WTC11 (cell line): ENCODE data around the gene UBL3. TPM values are rescaled to one million over a fixed set of nuclear protein-coding genes. Genes with fewer than 3 reads are reported as not detected.

ENCODE experiments used
- ATAC-seq: fragments of 200-7000 bp; cut with Tn5 transposase; 2 replicates; pipeline ENCODE4 v1.10.0; 2021; ENCODE audit warnings: mild to moderate bottlenecking, moderate library complexity
- CTCF ChIA-PET: fragments of 300-600 bp; sonication (Branson Sonifier 250); formaldehyde crosslinking; loops from one replicate; lab custom pipeline; 2021; ENCODE audit warnings: antibody characterized with exemption; lab: Charles Lee
- POLR2A ChIA-PET: fragments of 350-600 bp; sonication (Branson Sonifier 250); formaldehyde crosslinking; loops from one replicate; lab custom pipeline; 2021; ENCODE audit warnings: antibody characterized with exemption; lab: Charles Lee
- DNase-seq: peaks from one replicate; pipeline ENCODE4 v3.0.0; 2021; ENCODE audit warnings: low spot score
- H3K27ac Mint-ChIP-seq: 2 replicates; pipeline ENCODE4 v1.8.0; 2021; ENCODE audit warnings: mixed read lengths
- H3K27me3 Mint-ChIP-seq: 2 replicates; pipeline ENCODE4 v1.8.0; 2021; ENCODE audit warnings: low read depth, mild to moderate bottlenecking, moderate library complexity, mixed read lengths
- H3K36me3 Mint-ChIP-seq: 2 replicates; pipeline ENCODE4 v1.8.0; 2021; ENCODE audit warnings: mixed read lengths
- H3K4me1 Mint-ChIP-seq: 2 replicates; pipeline ENCODE4 v1.8.0; 2022; ENCODE audit warnings: mixed read lengths
- H3K4me3 Mint-ChIP-seq: 2 replicates; pipeline ENCODE4 v1.8.0; 2021; ENCODE audit warnings: mild to moderate bottlenecking, moderate library complexity, mixed read lengths
- H3K9me3 Mint-ChIP-seq: 2 replicates; pipeline ENCODE4 v1.8.0; 2021; ENCODE audit warnings: mixed read lengths
- ATF1 ChIP-seq: sonication (generic); formaldehyde crosslinking; IDR thresholded peaks from 2 replicates; pipeline ENCODE4 v1.8.1; 2023; ENCODE audit warnings: mild to moderate bottlenecking, moderate library complexity, missing genetic modification reagents
- ATF2 ChIP-seq: sonication (generic); formaldehyde crosslinking; IDR thresholded peaks from 2 replicates; pipeline ENCODE4 v1.8.1; 2022; ENCODE audit warnings: low read depth, missing genetic modification reagents, borderline replicate concordance
- CBFB ChIP-seq: sonication (generic); formaldehyde crosslinking; IDR thresholded peaks from 2 replicates; pipeline ENCODE4 v1.8.1; 2022; ENCODE audit warnings: mild to moderate bottlenecking, low read depth, missing genetic modification reagents
- CTCF ChIP-seq: fragments of 200-600 bp; IDR thresholded peaks from 2 replicates; pipeline ENCODE4 v1.8.0; 2022; ENCODE audit warnings: antibody characterized with exemption
- ERG ChIP-seq: fragments of 250-450 bp; sonication (Bioruptor Pico); IDR thresholded peaks from 2 replicates; pipeline ENCODE4 v1.8.0; 2021; ENCODE audit warnings: mild to moderate bottlenecking
- ETV6 ChIP-seq: sonication (generic); formaldehyde crosslinking; IDR thresholded peaks from 2 replicates; pipeline ENCODE4 v1.8.1; 2022; ENCODE audit warnings: mild to moderate bottlenecking, missing genetic modification reagents
- JAZF1 ChIP-seq: fragments of 250-450 bp; sonication (Bioruptor Pico); IDR thresholded peaks from 2 replicates; pipeline ENCODE4 v1.9.0; 2021; ENCODE audit warnings: moderate library complexity, mild to moderate bottlenecking, inconsistent platforms
- MYBL2 ChIP-seq: sonication (generic); formaldehyde crosslinking; IDR thresholded peaks from 2 replicates; pipeline ENCODE4 v1.8.1; 2023; ENCODE audit warnings: mild to moderate bottlenecking, moderate library complexity, missing genetic modification reagents
- NFYB ChIP-seq: sonication (generic); formaldehyde crosslinking; conservative IDR thresholded peaks from 2 replicates; pipeline ENCODE4 v1.8.0; 2022; ENCODE audit warnings: low read depth, missing genetic modification reagents
- PRRX2 ChIP-seq: fragments of 250-450 bp; sonication (Bioruptor Pico); IDR thresholded peaks from 2 replicates; pipeline ENCODE4 v1.8.0; 2021; ENCODE audit warnings: mild to moderate bottlenecking
- RORB ChIP-seq: fragments of 250-450 bp; sonication (Bioruptor Pico); IDR thresholded peaks from 2 replicates; pipeline ENCODE4 v1.9.0; 2021; ENCODE audit warnings: mild to moderate bottlenecking
- TEAD1 ChIP-seq: sonication (generic); formaldehyde crosslinking; IDR thresholded peaks from 2 replicates; pipeline ENCODE4 v1.8.0; 2022; ENCODE audit warnings: mild to moderate bottlenecking, missing genetic modification reagents
- ZNF219 ChIP-seq: sonication (generic); formaldehyde crosslinking; IDR thresholded peaks from 2 replicates; pipeline ENCODE4 v1.8.0; 2023; ENCODE audit warnings: missing genetic modification reagents, mild to moderate bottlenecking, borderline replicate concordance
- ZNF232 ChIP-seq: sonication (generic); formaldehyde crosslinking; IDR thresholded peaks from 2 replicates; pipeline ENCODE4 v1.8.0; 2022; ENCODE audit warnings: mild to moderate bottlenecking, missing genetic modification reagents
- total RNA-seq: library from RNA; stranded (reverse); gene quantifications from 3 replicates; pipeline ENCODE4 v1.2.3, GENCODE V29; 2021
- TF ChIP-seq, protein P1 (sequence below): sonication (generic); formaldehyde crosslinking; IDR thresholded peaks from 2 replicates; pipeline ENCODE4 v1.8.1; 2023; ENCODE audit warnings: mild to moderate bottlenecking, missing genetic modification reagents, borderline replicate concordance
- TF ChIP-seq, protein P2 (sequence below): sonication (generic); formaldehyde crosslinking; IDR thresholded peaks from 2 replicates; pipeline ENCODE4 v1.8.1; 2022; ENCODE audit warnings: missing genetic modification reagents, borderline replicate concordance
- TF ChIP-seq, protein P3 (sequence below): sonication (generic); formaldehyde crosslinking; IDR thresholded peaks from 2 replicates; pipeline ENCODE4 v1.8.0; 2022; ENCODE audit warnings: mild to moderate bottlenecking, missing genetic modification reagents

The UBL3 gene
- total RNA-seq, 1 experiment from 2014 or later, result 15.5 TPM

DNA sequence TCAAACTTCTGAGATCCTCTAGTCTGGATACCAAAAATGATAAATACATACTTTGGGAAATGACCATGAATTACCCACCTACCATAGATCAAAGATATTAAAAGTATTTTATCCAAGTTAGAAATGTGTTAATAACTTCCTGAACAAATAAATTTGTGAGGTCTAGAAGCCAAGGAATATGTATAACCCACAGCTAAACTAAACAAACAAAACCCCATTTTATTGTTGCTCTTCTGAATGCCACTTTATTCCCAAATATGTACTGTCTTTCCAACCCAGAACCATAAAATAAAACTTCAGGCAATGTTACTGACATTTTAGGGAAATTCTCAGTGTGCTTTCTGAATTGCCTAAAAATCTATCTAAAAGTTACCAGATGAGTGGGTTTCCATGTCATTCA lies 35.1 kb downstream of the UBL3 start:
- Mint-ChIP-seq H3K27me3 (no peaks in the 10 kb centered on the region), H3K4me1 (peaks cover 29% of the 10 kb centered on the region), H3K9me3 (no peaks in the 10 kb centered on the region), H3K36me3 (no peaks in the 10 kb centered on the region), H3K4me3 (no peak overlapping the region), H3K27ac (no peak overlapping the region)
- DNase-seq, result no peak
- POLR2A ChIA-PET, result no interaction called here
- TF ChIP-seq ETV6, result no peak
- no peak for TF ChIP-seq JAZF1 (CRISPR knock-in tag)
- TF ChIP-seq ERG, result no peak
- TF ChIP-seq ZNF219 (CRISPR knock-in tag), result no peak
- no peak for TF ChIP-seq ATF2 (CRISPR knock-in tag)
- TF ChIP-seq NFYB, result no peak
- TF ChIP-seq, protein P1, sequence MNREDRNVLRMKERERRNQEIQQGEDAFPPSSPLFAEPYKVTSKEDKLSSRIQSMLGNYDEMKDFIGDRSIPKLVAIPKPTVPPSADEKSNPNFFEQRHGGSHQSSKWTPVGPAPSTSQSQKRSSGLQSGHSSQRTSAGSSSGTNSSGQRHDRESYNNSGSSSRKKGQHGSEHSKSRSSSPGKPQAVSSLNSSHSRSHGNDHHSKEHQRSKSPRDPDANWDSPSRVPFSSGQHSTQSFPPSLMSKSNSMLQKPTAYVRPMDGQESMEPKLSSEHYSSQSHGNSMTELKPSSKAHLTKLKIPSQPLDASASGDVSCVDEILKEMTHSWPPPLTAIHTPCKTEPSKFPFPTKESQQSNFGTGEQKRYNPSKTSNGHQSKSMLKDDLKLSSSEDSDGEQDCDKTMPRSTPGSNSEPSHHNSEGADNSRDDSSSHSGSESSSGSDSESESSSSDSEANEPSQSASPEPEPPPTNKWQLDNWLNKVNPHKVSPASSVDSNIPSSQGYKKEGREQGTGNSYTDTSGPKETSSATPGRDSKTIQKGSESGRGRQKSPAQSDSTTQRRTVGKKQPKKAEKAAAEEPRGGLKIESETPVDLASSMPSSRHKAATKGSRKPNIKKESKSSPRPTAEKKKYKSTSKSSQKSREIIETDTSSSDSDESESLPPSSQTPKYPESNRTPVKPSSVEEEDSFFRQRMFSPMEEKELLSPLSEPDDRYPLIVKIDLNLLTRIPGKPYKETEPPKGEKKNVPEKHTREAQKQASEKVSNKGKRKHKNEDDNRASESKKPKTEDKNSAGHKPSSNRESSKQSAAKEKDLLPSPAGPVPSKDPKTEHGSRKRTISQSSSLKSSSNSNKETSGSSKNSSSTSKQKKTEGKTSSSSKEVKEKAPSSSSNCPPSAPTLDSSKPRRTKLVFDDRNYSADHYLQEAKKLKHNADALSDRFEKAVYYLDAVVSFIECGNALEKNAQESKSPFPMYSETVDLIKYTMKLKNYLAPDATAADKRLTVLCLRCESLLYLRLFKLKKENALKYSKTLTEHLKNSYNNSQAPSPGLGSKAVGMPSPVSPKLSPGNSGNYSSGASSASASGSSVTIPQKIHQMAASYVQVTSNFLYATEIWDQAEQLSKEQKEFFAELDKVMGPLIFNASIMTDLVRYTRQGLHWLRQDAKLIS (CRISPR knock-in tag), result no peak
- no peak for TF ChIP-seq CTCF
- TF ChIP-seq PRRX2, result no peak
- TF ChIP-seq ZNF232 (CRISPR knock-in tag), result no peak
- TF ChIP-seq RORB (CRISPR knock-in tag), result no peak
- TF ChIP-seq, protein P2, sequence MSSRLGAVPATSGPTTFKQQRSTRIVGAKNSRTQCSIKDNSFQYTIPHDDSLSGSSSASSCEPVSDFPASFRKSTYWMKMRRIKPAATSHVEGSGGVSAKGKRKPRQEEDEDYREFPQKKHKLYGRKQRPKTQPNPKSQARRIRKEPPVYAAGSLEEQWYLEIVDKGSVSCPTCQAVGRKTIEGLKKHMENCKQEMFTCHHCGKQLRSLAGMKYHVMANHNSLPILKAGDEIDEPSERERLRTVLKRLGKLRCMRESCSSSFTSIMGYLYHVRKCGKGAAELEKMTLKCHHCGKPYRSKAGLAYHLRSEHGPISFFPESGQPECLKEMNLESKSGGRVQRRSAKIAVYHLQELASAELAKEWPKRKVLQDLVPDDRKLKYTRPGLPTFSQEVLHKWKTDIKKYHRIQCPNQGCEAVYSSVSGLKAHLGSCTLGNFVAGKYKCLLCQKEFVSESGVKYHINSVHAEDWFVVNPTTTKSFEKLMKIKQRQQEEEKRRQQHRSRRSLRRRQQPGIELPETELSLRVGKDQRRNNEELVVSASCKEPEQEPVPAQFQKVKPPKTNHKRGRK (CRISPR knock-in tag), result no peak
- no peak for TF ChIP-seq TEAD1
- TF ChIP-seq ATF1 (CRISPR knock-in tag), result no peak
- no peak for TF ChIP-seq CBFB (CRISPR knock-in tag)
- TF ChIP-seq, protein P3, sequence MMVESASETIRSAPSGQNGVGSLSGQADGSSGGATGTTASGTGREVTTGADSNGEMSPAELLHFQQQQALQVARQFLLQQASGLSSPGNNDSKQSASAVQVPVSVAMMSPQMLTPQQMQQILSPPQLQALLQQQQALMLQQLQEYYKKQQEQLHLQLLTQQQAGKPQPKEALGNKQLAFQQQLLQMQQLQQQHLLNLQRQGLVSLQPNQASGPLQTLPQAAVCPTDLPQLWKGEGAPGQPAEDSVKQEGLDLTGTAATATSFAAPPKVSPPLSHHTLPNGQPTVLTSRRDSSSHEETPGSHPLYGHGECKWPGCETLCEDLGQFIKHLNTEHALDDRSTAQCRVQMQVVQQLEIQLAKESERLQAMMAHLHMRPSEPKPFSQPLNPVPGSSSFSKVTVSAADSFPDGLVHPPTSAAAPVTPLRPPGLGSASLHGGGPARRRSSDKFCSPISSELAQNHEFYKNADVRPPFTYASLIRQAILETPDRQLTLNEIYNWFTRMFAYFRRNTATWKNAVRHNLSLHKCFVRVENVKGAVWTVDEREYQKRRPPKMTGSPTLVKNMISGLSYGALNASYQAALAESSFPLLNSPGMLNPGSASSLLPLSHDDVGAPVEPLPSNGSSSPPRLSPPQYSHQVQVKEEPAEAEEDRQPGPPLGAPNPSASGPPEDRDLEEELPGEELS, result no peak
- TF ChIP-seq MYBL2 (CRISPR knock-in tag), result no peak
- CTCF ChIA-PET, result interaction anchor here (0.6 to 0.9 kb wide), 2 partner anchors 297 to 299 kb away, joined by 4 to 6 read pairs; no protein-coding TSS in a partner anchor
- ATAC-seq, result no peak
